Stimulated activated naive CD8-positive, alpha-beta T cell treated with anti-CD3 and anti-CD28 coated beads, Interleukin-15, amount 100 ng/mL, for 72 hours (primary cell): ENCODE results near the gene BAHD1.

ENCODE experiments used
- ATAC-seq: fragments of 150-1000 bp; cut with Tn5 transposase; 2 replicates; pipeline ENCODE4 v1.10.0; 2021; ENCODE audit warnings: mild to moderate bottlenecking, moderate library complexity
- DNase-seq, 2 donors: peaks; one replicate each; pipeline ENCODE4 v3.0.0; 2021 to 2022
- H3K27ac Mint-ChIP-seq, 2 donors: one replicate each; pipeline ENCODE4 v1.8.0; 2022; ENCODE audit warnings: mild to moderate bottlenecking in 2 of 2, mixed read lengths in 2 of 2, moderate library complexity in 2 of 2
- H3K27me3 Mint-ChIP-seq: one replicate; pipeline ENCODE4 v1.8.0; 2022; ENCODE audit warnings: mixed read lengths
- H3K4me1 Mint-ChIP-seq: one replicate; pipeline ENCODE4 v1.8.0; 2022; ENCODE audit warnings: mild to moderate bottlenecking, mixed read lengths
- H3K4me3 Mint-ChIP-seq, 2 donors: one replicate each; pipeline ENCODE4 v1.8.0; 2022; ENCODE audit warnings: mild to moderate bottlenecking in 2 of 2, mixed read lengths in 2 of 2, moderate library complexity in 1 of 2
- H3K9me3 Mint-ChIP-seq, 2 donors: one replicate each; pipeline ENCODE4 v1.8.0; 2022; ENCODE audit warnings: mixed read lengths in 2 of 2

The BAHD1 gene

DNA sequence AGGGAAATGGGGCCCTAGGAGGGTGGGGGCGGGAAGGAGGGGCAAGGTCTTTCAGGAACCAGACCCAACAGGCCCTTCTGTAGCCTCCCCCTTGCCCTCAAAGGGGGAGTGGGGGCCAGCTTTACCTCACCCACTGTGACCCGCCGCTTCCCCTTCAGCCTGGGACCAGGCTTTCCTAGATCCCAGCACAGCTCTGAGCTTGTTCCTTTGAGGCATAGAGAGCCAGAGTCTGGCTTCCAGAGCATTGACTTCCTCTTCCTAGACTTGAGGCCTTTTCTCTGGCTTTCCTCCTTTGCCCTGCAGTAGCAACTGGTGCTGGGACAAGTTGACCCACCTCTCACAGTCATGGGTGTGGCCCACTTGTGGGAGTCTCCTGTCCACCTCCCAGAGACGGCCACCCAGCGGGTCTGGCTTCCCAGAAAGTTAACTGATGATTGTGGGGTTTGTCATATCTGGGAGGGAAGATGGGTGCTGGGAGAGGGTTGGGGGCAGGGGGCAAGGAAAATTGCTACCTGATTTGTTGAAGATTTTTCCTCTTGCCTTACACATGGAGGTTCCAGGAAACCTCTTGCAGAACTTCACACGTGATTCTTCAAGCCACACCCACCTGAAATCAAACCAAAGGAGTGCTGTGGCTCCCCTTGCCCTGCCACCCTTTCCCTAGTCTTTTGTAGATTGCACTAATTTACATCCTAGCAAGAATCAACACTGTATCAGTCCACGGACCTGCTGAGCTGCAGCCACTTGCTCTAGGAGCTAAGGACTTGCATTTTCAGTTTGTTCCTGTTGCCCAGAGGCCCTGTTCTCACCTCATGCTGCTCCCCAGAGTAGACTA, 25.9 kb downstream of the BAHD1 start:
- Mint-ChIP-seq H3K27me3 (no peaks in the 10 kb centered on the region), H3K27ac (peak overlapping the region; percentile 43 to 67), H3K4me3 (no peak overlapping the region), H3K4me1 (peaks cover 64% of the 10 kb centered on the region), H3K9me3 (no peaks in the 10 kb centered on the region)
- no peak for DNase-seq
- ATAC-seq = no peak

DNA sequence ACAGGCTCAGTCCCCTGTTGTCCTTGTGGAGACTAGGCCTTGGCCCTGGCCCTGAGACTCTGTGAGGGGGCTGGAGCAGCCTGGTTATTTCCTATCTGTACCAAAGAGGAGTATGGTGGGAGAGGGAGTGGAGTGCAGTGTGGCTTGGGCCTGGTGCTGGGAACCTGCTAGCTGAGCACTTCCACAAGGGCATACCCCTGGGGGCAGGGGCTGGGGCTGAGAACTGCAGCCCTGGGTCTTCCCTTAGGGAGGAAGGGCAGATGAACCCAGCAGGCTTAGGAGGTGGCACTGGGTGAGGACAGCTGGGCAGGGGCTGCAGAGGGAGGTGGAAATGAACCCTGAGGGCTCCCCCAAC, 26.5 kb downstream of the BAHD1 start:
- H3K9me3 Mint-ChIP-seq = no peaks in the 10 kb centered on the region
- no peak for DNase-seq
- H3K4me1 Mint-ChIP-seq = peaks cover 69% of the 10 kb centered on the region
- no peaks in the 10 kb centered on the region for H3K27me3 Mint-ChIP-seq
- no peak overlapping the region for H3K4me3 Mint-ChIP-seq
- no peak for ATAC-seq
- H3K27ac Mint-ChIP-seq = no peak overlapping the region

DNA sequence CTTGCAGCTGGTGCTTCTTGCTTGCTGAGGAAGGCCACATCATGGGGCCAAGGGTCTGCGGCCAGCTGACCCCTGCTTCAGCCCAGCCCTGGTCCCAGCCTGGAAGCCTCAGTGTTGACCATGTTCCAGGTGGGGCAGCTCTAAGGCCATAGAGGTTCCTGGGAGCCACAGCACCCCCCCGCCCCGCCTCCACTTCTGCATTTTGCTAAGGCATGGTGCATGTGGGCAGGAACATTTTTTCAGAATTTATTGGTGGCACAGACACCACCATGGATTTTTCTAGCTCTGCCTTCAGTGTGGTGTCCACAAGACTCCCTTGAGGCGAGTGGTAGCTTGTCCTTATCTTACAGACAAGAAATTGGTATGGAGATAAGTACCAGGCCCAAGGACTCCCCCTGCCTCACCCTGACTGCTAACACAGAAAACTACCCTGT, 28.2 kb downstream of the BAHD1 start:
- peak overlapping the region in 1 of 2 donors; percentile 43 for H3K27ac Mint-ChIP-seq
- peaks cover 79% of the 10 kb centered on the region for H3K4me1 Mint-ChIP-seq
- no peaks in the 10 kb centered on the region for H3K9me3 Mint-ChIP-seq
- H3K27me3 Mint-ChIP-seq = no peaks in the 10 kb centered on the region
- DNase-seq (no peak), ATAC-seq (no peak)
- H3K4me3 Mint-ChIP-seq = no peak overlapping the region

GRCh38 chr15:40469776-40470390, 29.1 kb downstream of the BAHD1 start:
- H3K4me1 Mint-ChIP-seq = peaks cover 70% of the 10 kb centered on the region
- peak overlapping the region; percentile 25 to 57 for H3K4me3 Mint-ChIP-seq
- no peak for ATAC-seq

DNA sequence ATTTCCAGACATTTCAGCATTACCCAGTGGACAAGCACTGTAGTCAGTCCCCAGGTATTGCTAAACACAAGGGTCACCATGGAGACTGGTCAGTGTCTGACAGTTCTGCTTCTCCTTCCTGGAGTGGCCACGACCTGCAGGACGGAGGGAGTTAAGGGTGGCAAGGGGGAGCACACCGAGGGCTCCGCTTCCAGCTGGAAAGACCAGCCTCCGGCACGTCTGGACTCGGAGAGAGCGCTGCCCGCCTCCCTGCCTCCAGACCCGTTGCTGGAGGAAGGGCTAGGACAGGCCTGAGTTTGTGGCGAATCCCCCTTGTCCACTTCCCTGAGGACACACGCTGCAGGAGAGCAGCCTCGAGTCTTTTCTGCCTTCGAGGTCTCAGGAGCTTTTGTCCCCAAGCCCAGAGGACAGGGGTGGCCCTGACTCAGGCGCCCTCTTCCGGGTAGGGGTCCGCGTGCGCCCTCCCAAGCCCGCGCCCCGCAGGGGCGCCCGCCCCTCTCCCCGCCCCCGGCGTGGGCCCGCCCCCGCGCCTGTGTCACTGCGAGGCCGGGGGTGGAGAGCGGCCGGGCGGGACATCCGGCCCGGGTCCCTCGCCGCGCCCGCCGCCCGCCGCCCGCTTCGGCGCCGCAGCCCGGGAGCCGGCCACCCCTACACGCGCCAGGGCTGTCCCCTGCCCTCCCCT, 29.8 kb downstream of the BAHD1 start, which contains the start of gene CHST14:
Gene CHST14, plus strand, starts transcription at position 562 of the 682 bp plus-strand sequence. CDS start 230 bp downstream, outside the sequence.
- Mint-ChIP-seq H3K27me3 (no peaks in the 10 kb centered on the region), H3K4me3 (peak within 1 kb of the TSS; percentile 81 to 88), H3K27ac (peak within 1 kb of the TSS; percentile 91 to 95), H3K4me1 (peaks cover 63% of the 10 kb centered on the region), H3K9me3 (no peaks in the 10 kb centered on the region)
- ATAC-seq = peak; percentile 75
- DNase-seq = peak; percentile 38 to 43

More at GRCh38 chr15:40469776-40470390, 29.1 kb downstream of the BAHD1 start:
- no peaks in the 10 kb centered on the region for H3K9me3 Mint-ChIP-seq
- DNase-seq = no peak
- H3K27ac Mint-ChIP-seq = peak overlapping the region in 1 of 2 donors; percentile 5
- no peaks in the 10 kb centered on the region for H3K27me3 Mint-ChIP-seq

- H3K9me3 Mint-ChIP-seq = no peaks in the 10 kb centered on the region
- DNase-seq (peak; percentile 40 to 48), ATAC-seq (peak; percentile 68)
- H3K27me3 Mint-ChIP-seq = no peaks in the 10 kb centered on the region
- peak overlapping the region; percentile 81 to 88 for H3K4me3 Mint-ChIP-seq
- peak overlapping the region; percentile 91 to 95 for H3K27ac Mint-ChIP-seq
- peaks cover 59% of the 10 kb centered on the region for H3K4me1 Mint-ChIP-seq
These were observed 30.5 kb downstream of the BAHD1 start for GRCh38 chr15:40471105-40471807.

GRCh38 chr15:40471808-40472150, 31.0 kb downstream of the BAHD1 start:
- peaks cover 57% of the 10 kb centered on the region for H3K4me1 Mint-ChIP-seq
- DNase-seq (peak in 1 of 2 donors; percentile 35), ATAC-seq (peak; percentile 55)
- H3K4me3 Mint-ChIP-seq = peak overlapping the region; percentile 81 to 88
- no peaks in the 10 kb centered on the region for H3K9me3 Mint-ChIP-seq
- no peaks in the 10 kb centered on the region for H3K27me3 Mint-ChIP-seq
- H3K27ac Mint-ChIP-seq = peak overlapping the region; percentile 91 to 95

DNA sequence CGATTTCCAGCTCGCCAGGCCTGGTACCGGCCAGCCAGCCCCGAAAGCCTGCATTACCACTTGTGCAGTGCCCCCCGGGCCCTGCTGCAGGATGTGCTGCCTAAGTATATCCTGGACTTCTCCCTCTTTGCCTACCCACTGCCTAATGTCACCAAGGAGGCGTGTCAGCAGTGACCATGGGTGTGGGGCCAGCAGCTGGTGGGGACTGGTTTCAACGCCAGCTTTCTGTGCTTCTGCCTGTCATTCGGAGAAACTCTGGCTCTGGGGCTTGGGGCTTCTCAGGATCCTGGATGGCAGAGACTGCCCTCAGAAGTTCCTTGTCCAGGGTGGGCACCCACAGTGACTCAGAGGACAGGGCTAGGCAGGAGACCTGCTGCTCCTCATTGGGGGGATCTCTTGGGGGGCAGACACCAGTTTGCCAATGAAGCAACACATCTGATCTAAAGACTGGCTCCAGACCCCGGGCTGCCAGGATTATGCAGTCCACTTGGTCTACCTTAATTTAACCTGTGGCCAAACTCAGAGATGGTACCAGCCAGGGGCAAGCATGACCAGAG, 31.5 kb downstream of the BAHD1 start:
- Mint-ChIP-seq H3K4me3 (peak overlapping the region; percentile 81 to 88), H3K4me1 (peaks cover 52% of the 10 kb centered on the region), H3K27me3 (no peaks in the 10 kb centered on the region), H3K9me3 (no peaks in the 10 kb centered on the region), H3K27ac (peak overlapping the region in 1 of 2 donors; percentile 66)
- ATAC-seq (no peak), DNase-seq (no peak)

- peak overlapping the region in 1 of 2 donors; percentile 37 for H3K27ac Mint-ChIP-seq
- no peak for DNase-seq
- H3K27me3 Mint-ChIP-seq = peaks cover 8% of the 10 kb centered on the region
- no peaks in the 10 kb centered on the region for H3K9me3 Mint-ChIP-seq
- H3K4me3 Mint-ChIP-seq = no peak overlapping the region
- H3K4me1 Mint-ChIP-seq = peaks cover 34% of the 10 kb centered on the region
- ATAC-seq = no peak
These were observed 33.8 kb downstream of the BAHD1 start for GRCh38 chr15:40474581-40474980.

DNA sequence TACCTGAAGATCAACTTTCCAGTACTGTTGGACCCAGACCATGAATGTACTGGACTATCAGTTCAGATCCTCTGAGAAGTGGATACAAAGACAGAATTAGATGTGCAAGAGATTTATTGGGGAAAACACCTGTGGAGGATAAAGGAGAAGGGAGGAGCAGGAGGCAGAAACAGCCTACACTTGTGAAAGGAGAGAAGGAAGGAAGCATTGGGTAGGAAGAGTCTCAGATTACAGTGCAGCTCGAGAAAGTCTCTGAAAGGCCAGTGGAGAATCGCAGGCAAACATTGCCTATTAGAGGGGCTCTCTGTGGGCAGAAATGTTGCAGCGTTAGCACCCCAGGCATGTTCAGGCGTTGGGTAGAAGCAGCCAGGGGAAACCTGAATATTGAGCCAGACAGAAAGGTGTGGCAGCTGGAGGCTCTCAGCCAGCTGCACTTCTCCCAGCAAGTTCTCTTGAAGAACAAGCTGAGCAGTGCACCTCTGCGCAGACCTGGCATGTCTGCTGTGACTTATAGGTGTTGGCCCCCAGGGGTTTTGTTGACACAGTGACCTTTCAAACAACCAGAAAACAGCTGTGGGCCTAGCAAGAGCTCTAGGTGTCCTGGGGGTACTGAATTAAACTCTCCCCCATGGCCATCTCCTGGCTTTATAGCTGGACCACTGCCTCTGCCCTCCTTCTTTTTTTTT, 37.0 kb downstream of the BAHD1 start:
- Mint-ChIP-seq H3K27me3 (peaks cover 16% of the 10 kb centered on the region), H3K4me3 (no peak overlapping the region), H3K9me3 (no peaks in the 10 kb centered on the region), H3K4me1 (peaks cover 9% of the 10 kb centered on the region), H3K27ac (no peak overlapping the region)
- DNase-seq = no peak
- no peak for ATAC-seq

DNA sequence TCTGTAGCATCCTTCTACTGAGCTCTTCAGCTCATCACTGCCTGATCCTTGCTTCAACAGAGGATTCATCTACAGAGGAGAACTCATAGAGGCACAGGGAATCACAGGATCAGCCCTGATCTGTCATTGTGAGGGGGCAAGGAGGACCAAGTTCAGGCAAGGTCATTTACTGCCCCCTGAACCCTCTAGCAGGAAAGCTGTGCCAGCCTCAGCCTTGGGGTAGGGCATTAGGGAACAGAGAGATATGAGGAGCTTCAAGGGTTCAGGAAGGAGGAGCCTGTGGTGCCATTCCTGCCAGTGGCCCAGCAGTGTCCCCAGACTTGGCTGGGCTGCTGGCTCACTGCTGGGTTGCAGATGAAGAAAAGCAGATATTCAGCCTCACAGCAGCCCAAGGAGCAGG, 38.3 kb downstream of the BAHD1 start:
- Mint-ChIP-seq H3K27ac (no peak overlapping the region), H3K27me3 (peaks cover 16% of the 10 kb centered on the region), H3K9me3 (no peaks in the 10 kb centered on the region), H3K4me1 (peaks cover 6% of the 10 kb centered on the region), H3K4me3 (no peak overlapping the region)
- ATAC-seq (no peak), DNase-seq (no peak)

GRCh38 chr15:40481341-40482074, 40.8 kb downstream of the BAHD1 start:
- Mint-ChIP-seq H3K27me3 (peaks cover 27% of the 10 kb centered on the region), H3K9me3 (no peaks in the 10 kb centered on the region), H3K4me1 (peaks cover under 1% of the 10 kb centered on the region), H3K27ac (peak overlapping the region in 1 of 2 donors; percentile 59), H3K4me3 (no peak overlapping the region)
- DNase-seq (no peak), ATAC-seq (no peak)

GRCh38 chr15:40483919-40484318, 43.2 kb downstream of the BAHD1 start:
- Mint-ChIP-seq H3K27ac (no peak overlapping the region), H3K27me3 (peaks cover 24% of the 10 kb centered on the region), H3K4me3 (no peak overlapping the region), H3K9me3 (no peaks in the 10 kb centered on the region), H3K4me1 (no peaks in the 10 kb centered on the region)
- ATAC-seq (no peak), DNase-seq (no peak)
